RWPE2 (cell line): ENCODE data around the gene GALNT7.

ENCODE experiments used
- ATAC-seq: fragments of 200-7000 bp; cut with Tn5 transposase; 3 replicates; pipeline ENCODE4 v1.9.1; 2021; ENCODE audit warnings: low read depth
- DNase-seq: peaks from one replicate; pipeline ENCODE4 v3.0.0-alpha.2; 2020; ENCODE audit warnings: low spot score
- H3K27ac ChIP-seq: fragments of 450-650 bp; 2 replicates; pipeline ENCODE4 v1.5.1; 2017; ENCODE audit warnings: mild to moderate bottlenecking; ENCODE audit not compliant: poor library complexity, severe bottlenecking
- H3K27me3 ChIP-seq: fragments of 250-450 bp; sonication (Bioruptor Pico); 2 replicates; pipeline ENCODE4 v1.5.1; 2021; ENCODE audit warnings: mild to moderate bottlenecking, moderate library complexity; ENCODE audit not compliant: insufficient read depth, poor library complexity, severe bottlenecking
- H3K36me3 ChIP-seq: fragments of 250-450 bp; sonication (Bioruptor Pico); 2 replicates; pipeline ENCODE4 v1.5.1; 2020; ENCODE audit warnings: low read depth, mild to moderate bottlenecking, moderate library complexity
- H3K4me1 ChIP-seq: fragments of 250-450 bp; sonication (Bioruptor Pico); 2 replicates; pipeline ENCODE4 v1.5.1; 2021; ENCODE audit warnings: mild to moderate bottlenecking, moderate library complexity; ENCODE audit not compliant: insufficient read depth, poor library complexity, severe bottlenecking
- H3K4me3 ChIP-seq: fragments of 250-450 bp; sonication (Bioruptor Pico); 2 replicates; pipeline ENCODE4 v1.5.1; 2021; ENCODE audit warnings: mild to moderate bottlenecking, moderate library complexity; ENCODE audit not compliant: severe bottlenecking
- H3K9me3 ChIP-seq: fragments of 250-450 bp; sonication (Bioruptor Pico); 2 replicates; pipeline ENCODE4 v1.5.1; 2021; ENCODE audit warnings: mild to moderate bottlenecking, moderate library complexity; ENCODE audit not compliant: severe bottlenecking
- CTCF ChIP-seq: fragments of 450-650 bp; IDR thresholded peaks from one replicate; pipeline ENCODE4 v1.5.1; 2017; ENCODE audit warnings: mild to moderate bottlenecking, moderate library complexity; ENCODE audit not compliant: poor library complexity, severe bottlenecking

Gene GALNT7

GRCh38 chr4:173259310-173259709, 90.7 kb downstream of the GALNT7 start:
- ATAC-seq, result no peak
- Histone ChIP-seq H3K36me3 (no peaks in the 10 kb centered on the region), H3K27me3 (no peaks in the 10 kb centered on the region), H3K4me1 (no peaks in the 10 kb centered on the region), H3K4me3 (no peak overlapping the region), H3K9me3 (no peaks in the 10 kb centered on the region), H3K27ac (no peak overlapping the region)
- TF ChIP-seq CTCF, result no peak
- no peak for DNase-seq

- no peaks in the 10 kb centered on the region for H3K4me1 ChIP-seq
- H3K27me3 ChIP-seq, result no peaks in the 10 kb centered on the region
- DNase-seq (no peak), ATAC-seq (no peak)
- H3K9me3 ChIP-seq, result no peaks in the 10 kb centered on the region
- no peak for TF ChIP-seq CTCF
- H3K27ac ChIP-seq, result no peak overlapping the region
- H3K4me3 ChIP-seq, result no peak overlapping the region
- no peaks in the 10 kb centered on the region for H3K36me3 ChIP-seq
Observed at GRCh38 chr4:173261052-173261451, 92.4 kb downstream of the GALNT7 start.

DNA sequence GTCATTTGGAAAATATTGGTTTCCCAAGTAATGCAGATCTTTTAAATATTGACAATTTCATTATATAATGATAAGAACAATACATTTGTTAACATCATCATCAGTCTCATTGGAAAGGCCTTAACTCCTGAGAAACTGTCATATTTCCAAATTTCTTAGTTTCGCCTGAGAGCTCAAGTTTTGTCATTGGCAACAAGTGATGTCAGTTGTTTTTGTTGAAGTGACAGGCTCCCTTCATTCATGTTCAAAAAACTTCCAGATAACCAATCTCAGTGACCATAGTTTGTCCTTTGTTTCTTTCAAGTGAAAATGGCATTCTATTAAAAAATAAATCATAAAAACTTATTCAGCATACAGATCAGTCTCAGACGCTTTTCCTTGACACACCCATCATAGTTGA, 93.8 kb downstream of the GALNT7 start:
- H3K27ac ChIP-seq, result no peak overlapping the region
- DNase-seq (no peak), ATAC-seq (no peak)
- H3K9me3 ChIP-seq, result no peaks in the 10 kb centered on the region
- no peaks in the 10 kb centered on the region for H3K36me3 ChIP-seq
- H3K27me3 ChIP-seq, result no peaks in the 10 kb centered on the region
- H3K4me1 ChIP-seq, result no peaks in the 10 kb centered on the region
- TF ChIP-seq CTCF, result no peak
- H3K4me3 ChIP-seq, result no peak overlapping the region

DNA sequence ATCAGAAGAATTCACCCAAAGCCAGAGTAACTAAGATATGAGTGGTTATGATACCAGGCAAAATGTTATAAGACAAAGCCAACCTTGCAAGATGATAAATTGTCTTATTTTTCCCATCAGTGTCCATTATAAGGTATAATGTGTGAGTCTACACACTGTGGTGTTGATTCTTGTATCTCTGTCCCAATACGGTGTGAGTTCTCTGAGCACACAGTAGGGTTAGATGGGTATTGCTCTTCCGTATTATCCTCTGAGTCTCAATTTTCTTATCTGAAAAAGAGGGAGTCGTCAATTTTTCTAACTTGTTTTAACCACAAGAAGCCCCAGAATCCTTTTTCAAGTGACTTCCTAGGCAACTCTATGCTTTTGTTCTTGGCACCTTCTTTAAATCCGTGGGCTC, 95.6 kb downstream of the GALNT7 start:
- no peaks in the 10 kb centered on the region for H3K27me3 ChIP-seq
- no peaks in the 10 kb centered on the region for H3K36me3 ChIP-seq
- H3K9me3 ChIP-seq, result no peaks in the 10 kb centered on the region
- DNase-seq (no peak), ATAC-seq (no peak)
- TF ChIP-seq CTCF, result no peak
- H3K27ac ChIP-seq, result no peak overlapping the region
- no peak overlapping the region for H3K4me3 ChIP-seq
- no peaks in the 10 kb centered on the region for H3K4me1 ChIP-seq

DNA sequence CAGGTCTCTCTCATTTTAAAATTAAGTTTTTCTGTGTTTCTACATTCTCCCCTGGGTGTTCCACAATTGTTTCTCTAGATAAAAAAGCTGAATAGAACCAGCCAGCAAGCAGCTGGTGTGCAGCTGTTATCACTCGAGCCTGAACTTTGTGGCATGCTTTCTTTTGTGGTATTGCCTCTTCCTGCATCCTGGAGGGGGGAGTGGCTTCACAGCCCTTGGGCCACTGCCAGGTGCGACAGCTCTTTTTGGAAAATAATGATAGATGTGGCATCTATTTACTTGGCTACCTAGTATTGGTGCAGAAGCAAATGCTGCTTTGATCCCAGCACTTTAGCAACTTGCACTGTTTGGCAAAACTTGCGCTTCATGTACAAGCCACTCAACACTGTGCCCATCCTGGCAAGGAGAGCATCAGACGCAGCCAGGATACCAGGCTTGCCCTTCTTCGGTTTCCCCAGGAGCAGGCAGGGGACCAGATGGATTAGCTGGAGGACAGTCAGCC, 96.1 kb downstream of the GALNT7 start:
- Histone ChIP-seq H3K4me1 (no peaks in the 10 kb centered on the region), H3K36me3 (no peaks in the 10 kb centered on the region), H3K27me3 (no peaks in the 10 kb centered on the region), H3K9me3 (no peaks in the 10 kb centered on the region), H3K27ac (no peak overlapping the region), H3K4me3 (no peak overlapping the region)
- TF ChIP-seq CTCF, result no peak
- ATAC-seq (no peak), DNase-seq (no peak)
